ENCODE results near the gene RNF208.

GRCh38 chr9:137267933-137268355 lies 45.9 kb upstream of the RNF208 start:
- TF ChIP-seq CTCF (IDR thresholded peaks at IDR 0.05) (no peak), POLR2A (IDR thresholded peaks at IDR 0.05) (no peak)
